GM12872 (cell line): ENCODE results near the gene TSPAN5.

Source experiments
- TF ChIP-seq, protein P1 (sequence below): IDR thresholded peaks from 3 replicates; pipeline ENCODE4 v1.5.1; 2011; ENCODE audit warnings: low read depth, mild to moderate bottlenecking, low read length, moderate library complexity; ENCODE audit not compliant: insufficient read depth

Gene TSPAN5

GRCh38 chr4:98433691-98434090 is 224.7 kb downstream of the TSPAN5 start:
- TF ChIP-seq, protein P1, sequence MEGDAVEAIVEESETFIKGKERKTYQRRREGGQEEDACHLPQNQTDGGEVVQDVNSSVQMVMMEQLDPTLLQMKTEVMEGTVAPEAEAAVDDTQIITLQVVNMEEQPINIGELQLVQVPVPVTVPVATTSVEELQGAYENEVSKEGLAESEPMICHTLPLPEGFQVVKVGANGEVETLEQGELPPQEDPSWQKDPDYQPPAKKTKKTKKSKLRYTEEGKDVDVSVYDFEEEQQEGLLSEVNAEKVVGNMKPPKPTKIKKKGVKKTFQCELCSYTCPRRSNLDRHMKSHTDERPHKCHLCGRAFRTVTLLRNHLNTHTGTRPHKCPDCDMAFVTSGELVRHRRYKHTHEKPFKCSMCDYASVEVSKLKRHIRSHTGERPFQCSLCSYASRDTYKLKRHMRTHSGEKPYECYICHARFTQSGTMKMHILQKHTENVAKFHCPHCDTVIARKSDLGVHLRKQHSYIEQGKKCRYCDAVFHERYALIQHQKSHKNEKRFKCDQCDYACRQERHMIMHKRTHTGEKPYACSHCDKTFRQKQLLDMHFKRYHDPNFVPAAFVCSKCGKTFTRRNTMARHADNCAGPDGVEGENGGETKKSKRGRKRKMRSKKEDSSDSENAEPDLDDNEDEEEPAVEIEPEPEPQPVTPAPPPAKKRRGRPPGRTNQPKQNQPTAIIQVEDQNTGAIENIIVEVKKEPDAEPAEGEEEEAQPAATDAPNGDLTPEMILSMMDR, result no peak

DNA sequence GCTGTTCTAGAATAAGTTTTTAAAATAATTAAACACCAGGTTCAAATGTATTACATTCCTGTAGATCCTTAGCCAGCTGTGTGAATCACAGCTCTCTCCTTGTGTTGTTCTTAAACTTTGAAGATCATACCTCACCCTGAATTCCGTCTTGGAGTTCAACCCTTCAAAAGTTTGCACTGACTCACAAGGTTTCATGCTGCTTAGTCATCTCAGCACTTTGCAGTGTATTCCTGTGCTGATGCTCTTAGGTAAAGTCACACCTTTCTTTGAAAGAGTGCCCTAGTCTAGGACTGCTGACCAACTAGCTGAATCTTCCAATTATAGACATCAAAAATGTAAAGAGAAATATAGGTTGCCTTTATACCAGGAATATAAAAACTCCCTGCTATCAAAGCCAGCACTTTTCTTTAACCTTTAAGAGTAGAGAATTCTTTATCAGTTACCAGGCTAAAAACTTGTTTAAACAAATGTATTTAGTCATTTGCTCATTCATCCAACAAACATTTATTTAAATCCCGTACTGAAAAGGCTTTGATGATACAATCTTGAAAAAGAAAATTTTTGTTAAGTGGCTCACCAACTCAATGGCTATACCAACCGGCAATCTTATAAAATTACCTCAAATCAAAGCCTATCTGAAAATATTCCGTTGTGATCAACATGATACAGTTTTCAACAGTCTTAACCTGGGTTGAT is 227.6 kb downstream of the TSPAN5 start:
- TF ChIP-seq, protein P1, result no peak

DNA sequence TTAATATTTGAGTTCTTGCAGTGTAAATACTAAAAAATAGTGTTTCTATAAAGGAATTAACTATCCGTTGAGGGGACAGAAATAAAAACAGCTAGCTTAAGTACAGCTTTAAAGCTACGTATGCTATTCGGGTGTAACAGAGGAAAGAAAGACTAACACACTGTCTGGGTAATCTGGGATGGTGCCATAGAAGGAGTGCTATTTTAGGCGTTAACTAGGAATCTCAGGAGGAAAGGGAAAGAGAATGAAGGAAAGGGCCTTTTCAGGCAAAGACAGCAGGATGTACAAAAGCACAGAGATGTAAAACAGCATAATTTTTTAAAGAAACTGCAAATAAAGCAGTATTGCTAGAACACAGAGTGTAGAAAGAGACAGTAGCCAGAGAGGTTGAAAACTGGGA is 235.4 kb downstream of the TSPAN5 start:
- TF ChIP-seq, protein P1, result no peak

DNA sequence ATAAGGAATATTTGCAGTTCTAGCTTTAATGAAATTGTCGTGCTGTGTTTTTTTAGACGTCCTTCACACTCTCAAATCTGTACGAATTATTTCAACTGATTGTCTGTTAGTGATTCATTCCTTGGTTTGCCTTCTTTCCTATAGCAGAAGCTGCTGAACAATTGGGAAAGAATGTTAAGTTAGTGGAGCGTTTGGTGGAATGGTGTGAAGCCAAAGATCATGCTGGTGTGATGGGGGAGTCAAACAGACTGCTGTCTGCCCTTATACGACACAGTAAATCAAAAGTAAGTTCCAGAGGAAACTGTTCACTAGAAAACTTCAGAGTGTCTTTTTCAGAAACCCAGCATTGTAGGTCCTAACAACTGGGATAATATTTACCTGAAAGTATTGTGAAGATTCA is 237.3 kb downstream of the TSPAN5 start:
- TF ChIP-seq, protein P1, result no peak
